ENCODE data around the gene CITED2. TPM values are rescaled to one million over a fixed set of nuclear protein-coding genes. Genes with fewer than 3 reads are reported as not detected.
A peak's percentile ranks its signal among the peaks of the same experiment; 100 is the strongest.

Gene CITED2
- total RNA-seq, 4 donors from 2014 or later = 70.8 to 395 (median 345) TPM

- intact Hi-C loops (cut with DNase I; ENCODE audit: low total_unique reads) (no loop called here), in situ Hi-C loops (cut with MboI; ENCODE audit: low sequenced_read_pairs in 4 of 4) (no loop called here)
- ATAC-seq (no peak), DNase-seq (no peak)
- no peak overlapping the region for H3K27ac ChIP-seq
- H3K4me3 ChIP-seq = no peak overlapping the region
- no peaks in the 10 kb centered on the region for H3K27me3 ChIP-seq
- peaks cover 5 to 12% of the 10 kb centered on the region in 2 donors for H3K4me1 ChIP-seq
- TF ChIP-seq CTCF (IDR thresholded peaks at IDR 0.05 in 4 of 5, conservative IDR thresholded peaks at IDR 0.05 in 1 of 5) (no peak), POLR2A (IDR thresholded peaks at IDR 0.05) (no peak)
- H3K36me3 ChIP-seq = no peaks in the 10 kb centered on the region
- no peaks in the 10 kb centered on the region for H3K9me3 ChIP-seq
Observed at GRCh38 chr6:139343052-139343750, 31.2 kb downstream of the CITED2 start.

GRCh38 chr6:139341060-139341459 lies 33.4 kb downstream of the CITED2 start:
- no peaks in the 10 kb centered on the region for H3K36me3 ChIP-seq
- no peaks in the 10 kb centered on the region for H3K27me3 ChIP-seq
- ATAC-seq = no peak
- DNase-seq = no peak
- no peaks in the 10 kb centered on the region for H3K9me3 ChIP-seq
- peaks cover 14 to 32% of the 10 kb centered on the region in 2 donors for H3K4me1 ChIP-seq
- no peak overlapping the region for H3K27ac ChIP-seq
- in situ Hi-C loops (cut with MboI; ENCODE audit: low sequenced_read_pairs in 4 of 4) (no loop called here), intact Hi-C loops (cut with DNase I; ENCODE audit: low total_unique reads) (no loop called here)
- no peak for TF ChIP-seq CTCF (IDR thresholded peaks at IDR 0.05 in 4 of 5, conservative IDR thresholded peaks at IDR 0.05 in 1 of 5)
- TF ChIP-seq POLR2A (IDR thresholded peaks at IDR 0.05) = no peak
- H3K4me3 ChIP-seq = no peak overlapping the region

- TF ChIP-seq POLR2A (IDR thresholded peaks at IDR 0.05) (no peak), CTCF (IDR thresholded peaks at IDR 0.05 in 4 of 5, conservative IDR thresholded peaks at IDR 0.05 in 1 of 5) (peak in 1 of 5 experiments; percentile 14)
- Histone ChIP-seq H3K27me3 (no peaks in the 10 kb centered on the region), H3K4me3 (no peak overlapping the region), H3K36me3 (no peaks in the 10 kb centered on the region), H3K4me1 (peaks cover 14 to 43% of the 10 kb centered on the region in 2 donors), H3K27ac (peak overlapping the region; percentile 58 to 74 (median 68)), H3K9me3 (no peaks in the 10 kb centered on the region)
- intact Hi-C loops (cut with DNase I; ENCODE audit: low total_unique reads) (loop anchor here (5.0 kb wide), 1 partner anchor 86 kb away; no protein-coding TSS in a partner anchor), in situ Hi-C loops (cut with MboI; ENCODE audit: low sequenced_read_pairs in 4 of 4) (no loop called here)
- peak; percentile 48 to 52 for DNase-seq
- ATAC-seq = peak; percentile 97
Observed at GRCh38 chr6:139338795-139339194, 35.7 kb downstream of the CITED2 start.

- peak in 1 of 2 donors; percentile 57 for ATAC-seq
Observed at GRCh38 chr6:139337830-139338229, 36.6 kb downstream of the CITED2 start.

More at GRCh38 chr6:139337830-139338229, 36.6 kb downstream of the CITED2 start:
- peaks cover 14 to 43% of the 10 kb centered on the region in 2 donors for H3K4me1 ChIP-seq
- intact Hi-C loops (cut with DNase I; ENCODE audit: low total_unique reads) = loop anchor here (2.0 to 5.0 kb wide), 2 partner anchors 45 to 86 kb away; no protein-coding TSS in a partner anchor
- no peaks in the 10 kb centered on the region for H3K36me3 ChIP-seq
- TF ChIP-seq POLR2A (IDR thresholded peaks at IDR 0.05) (no peak), CTCF (IDR thresholded peaks at IDR 0.05 in 4 of 5, conservative IDR thresholded peaks at IDR 0.05 in 1 of 5) (no peak)
- in situ Hi-C loops (cut with MboI; ENCODE audit: low sequenced_read_pairs in 4 of 4) = no loop called here
- no peak overlapping the region for H3K4me3 ChIP-seq
- peak; percentile 24 to 55 for DNase-seq
- peak overlapping the region in 3 of 4 donors; percentile 3 to 74 (median 73) for H3K27ac ChIP-seq
- H3K9me3 ChIP-seq = no peaks in the 10 kb centered on the region
- no peaks in the 10 kb centered on the region for H3K27me3 ChIP-seq
